ENCODE results near the gene FAM151A. TPM values are rescaled to one million over a fixed set of nuclear protein-coding genes. Genes with fewer than 3 reads are reported as not detected.
A peak's percentile ranks its signal among the peaks of the same experiment; 100 is the strongest.
"Not testable (repeated sequence)": the region's sequence is repeated elsewhere in the genome, so short reads cannot be mapped to it uniquely, and the experiment has no call there.

FAM151A gene
- total and polyA plus RNA-seq, 12 donors, result 0.11 to 0.85 (median 0.20) TPM; not detected in 8

GRCh38 chr1:54640863-54641836 is 17.8 kb upstream of the FAM151A start, which contains the start of gene MROH7:
Gene MROH7, plus strand, starts transcription at chr1:54641786. Its CDS starts 11,141 bp downstream, at chr1:54652927.
- 46 to 63% (median 61%) methylated on average over 6 to 8 of the region's 8 CpGs for WGBS, 4 donors
- no peak within 1 kb of the TSS for H3K27ac ChIP-seq
- TF ChIP-seq POLR2A (IDR thresholded peaks at IDR 0.05), result no peak
- TF ChIP-seq, protein P1, sequence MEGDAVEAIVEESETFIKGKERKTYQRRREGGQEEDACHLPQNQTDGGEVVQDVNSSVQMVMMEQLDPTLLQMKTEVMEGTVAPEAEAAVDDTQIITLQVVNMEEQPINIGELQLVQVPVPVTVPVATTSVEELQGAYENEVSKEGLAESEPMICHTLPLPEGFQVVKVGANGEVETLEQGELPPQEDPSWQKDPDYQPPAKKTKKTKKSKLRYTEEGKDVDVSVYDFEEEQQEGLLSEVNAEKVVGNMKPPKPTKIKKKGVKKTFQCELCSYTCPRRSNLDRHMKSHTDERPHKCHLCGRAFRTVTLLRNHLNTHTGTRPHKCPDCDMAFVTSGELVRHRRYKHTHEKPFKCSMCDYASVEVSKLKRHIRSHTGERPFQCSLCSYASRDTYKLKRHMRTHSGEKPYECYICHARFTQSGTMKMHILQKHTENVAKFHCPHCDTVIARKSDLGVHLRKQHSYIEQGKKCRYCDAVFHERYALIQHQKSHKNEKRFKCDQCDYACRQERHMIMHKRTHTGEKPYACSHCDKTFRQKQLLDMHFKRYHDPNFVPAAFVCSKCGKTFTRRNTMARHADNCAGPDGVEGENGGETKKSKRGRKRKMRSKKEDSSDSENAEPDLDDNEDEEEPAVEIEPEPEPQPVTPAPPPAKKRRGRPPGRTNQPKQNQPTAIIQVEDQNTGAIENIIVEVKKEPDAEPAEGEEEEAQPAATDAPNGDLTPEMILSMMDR (IDR thresholded peaks at IDR 0.05), result no peak
- intact Hi-C loops (cut with DNase I), result no loop called here
- peak in 1 of 7 donors; percentile 10 for DNase-seq
- peaks cover 0 to 10% (median 0%) of the 10 kb centered on the region in 3 donors for H3K9me3 ChIP-seq (replicated peaks in 1 of 3)
- no peaks in the 10 kb centered on the region for H3K27me3 ChIP-seq
- H3K36me3 ChIP-seq (replicated peaks in 1 of 2), result no peaks in the 10 kb centered on the region
- peaks cover 0 to 7% of the 10 kb centered on the region in 2 donors for H3K4me1 ChIP-seq (replicated peaks in 1 of 2)
- no peak within 1 kb of the TSS for H3K4me3 ChIP-seq

GRCh38 chr1:54640361-54640760 is 17.0 kb upstream of the FAM151A start:
- no peak overlapping the region for H3K27ac ChIP-seq

GRCh38 chr1:54636461-54637446 is 13.4 kb upstream of the FAM151A start:
- H3K27ac ChIP-seq; H3K27me3 ChIP-seq; H3K4me1 ChIP-seq (replicated peaks in 1 of 2); DNase-seq; H3K9me3 ChIP-seq (replicated peaks in 1 of 3); H3K4me3 ChIP-seq; H3K36me3 ChIP-seq (replicated peaks in 1 of 2); intact Hi-C loops (cut with DNase I): not testable (repeated sequence)
- WGBS, 4 donors, result 67 to 74% (median 70%) methylated on average over 13 to 14 of the region's 14 CpGs

More at GRCh38 chr1:54640361-54640760, 17.0 kb upstream of the FAM151A start:
- H3K27me3 ChIP-seq, result no peaks in the 10 kb centered on the region
- peaks cover 0 to 10% (median 0%) of the 10 kb centered on the region in 3 donors for H3K9me3 ChIP-seq (replicated peaks in 1 of 3)
- no peaks in the 10 kb centered on the region for H3K36me3 ChIP-seq (replicated peaks in 1 of 2)
- DNase-seq, result no peak
- peaks cover 0 to 4% of the 10 kb centered on the region in 2 donors for H3K4me1 ChIP-seq (replicated peaks in 1 of 2)
- intact Hi-C loops (cut with DNase I), result no loop called here
- no peak overlapping the region for H3K4me3 ChIP-seq
- 66 to 83% (median 73%) methylated on average over 4 of the region's 4 CpGs for WGBS, 4 donors
- TF ChIP-seq POLR2A (IDR thresholded peaks at IDR 0.05), result no peak
- TF ChIP-seq, protein P1 (IDR thresholded peaks at IDR 0.05), result no peak

- H3K9me3 ChIP-seq (replicated peaks in 1 of 3); DNase-seq; H3K27me3 ChIP-seq; intact Hi-C loops (cut with DNase I); H3K4me1 ChIP-seq (replicated peaks in 1 of 2); H3K27ac ChIP-seq; H3K4me3 ChIP-seq; H3K36me3 ChIP-seq (replicated peaks in 1 of 2): not testable (repeated sequence)
- 81 to 98% (median 85%) methylated on average over 7 of the region's 7 CpGs for WGBS, 4 donors
Observed at GRCh38 chr1:54635804-54636203, 12.5 kb upstream of the FAM151A start.

Measured in adrenal gland (tissue), 12 donors.